Psoas muscle (tissue), 8 donors: ENCODE results near the gene NTN5. TPM values are rescaled to one million over a fixed set of nuclear protein-coding genes. Genes with fewer than 3 reads are reported as not detected.

Source experiments
- ATAC-seq, 4 donors: fragments of 200-7000 bp; cut with Tn5 transposase; one replicate each; pipeline ENCODE4 v1.9.1; 2020; ENCODE audit warnings: moderate library complexity in 3 of 4, mild to moderate bottlenecking in 2 of 4
- DNase-seq, 2 donors: peaks; one replicate each; pipeline ENCODE4 v3.0.0-alpha.2; 2020
- H3K27ac ChIP-seq: fragments of 200-600 bp; one replicate; pipeline ENCODE4 v1.8.0; 2022
- H3K27me3 ChIP-seq, 3 donors: fragments of 200-600 bp in 1 of 3; one replicate each; pipeline versions ENCODE4 v1.6.1 to v1.8.0; 2013 to 2022; ENCODE audit warnings: low read length in 2 of 3, mild to moderate bottlenecking in 2 of 3, moderate library complexity in 1 of 3; ENCODE audit not compliant: insufficient read depth in 3 of 3
- H3K36me3 ChIP-seq, 2 donors: fragments of 200-600 bp in 1 of 2; one replicate each; pipeline versions ENCODE4 v1.6.1 to v1.8.0; 2013 to 2022; ENCODE audit warnings: low read depth in 1 of 2, mild to moderate bottlenecking in 1 of 2, moderate library complexity in 1 of 2; ENCODE audit not compliant: insufficient read depth in 1 of 2
- H3K4me1 ChIP-seq: fragments of 200-600 bp; one replicate; pipeline ENCODE4 v1.8.0; 2022
- H3K4me3 ChIP-seq: fragments of 200-600 bp; one replicate; pipeline ENCODE4 v1.8.0; 2022; ENCODE audit warnings: mild to moderate bottlenecking
- H3K9me3 ChIP-seq: fragments of 200-600 bp; one replicate; pipeline ENCODE4 v1.8.0; 2022
- WGBS, 3 donors: extraction: QIAGEN DNeasy Blood & Tissue Kit; methylation state at CpG; one replicate each; pipeline versions ENCODE4 v1.1.6 to v1.1.7; 2013; 5-methylcytosine and 5-hydroxymethylcytosine counted together
- intact Hi-C, 2 donors: fragments of 100-400 bp; cut with DNase I; formaldehyde crosslinking; loops; one replicate each; pipeline versions ENCODE4 v1.11.0 to v1.14.2; 2022
- polyA plus RNA-seq, 3 donors: library from polyadenylated mRNA; stranded (reverse); fragments of 200-250 nt; gene quantifications; one replicate each; pipeline ENCODE4 v1.2.3, GENCODE V29; 2013
- total RNA-seq, 4 donors: library from RNA; stranded (reverse); fragmentation: NEBNext Ultra II Directional in 2 of 4; extraction: Animal tissue kit (Norgen Biotek cat#: 25700) in 2 of 4; gene quantifications; one replicate each; pipeline versions ENCODE4 v1.2.1 to v1.2.4, GENCODE V29; 2021 to 2023
- TF ChIP-seq, protein P1 (sequence below): fragments of 200-600 bp; IDR thresholded peaks from one replicate; pipeline ENCODE4 v1.8.0; 2022; ENCODE audit warnings: antibody characterized with exemption
- donor health status: healthy with polysubstance abuse.
- donor health status: DM: no; HTN: no; CAD: no; lungs with moderate emphysema.
- donor health status: Bipolar disorder and iron deficiency.
- donor health status: healthy.
- donor health status: DM: yes; HTN: yes; CAD: no.
- donor health status: DM: no; HTN: no; CAD: no.
- donor health status: DM: no; HTN: no; CAD: no.
- donor health status: DM: yes; HTN: yes; CAD: no.

NTN5 gene
- total and polyA plus RNA-seq, 7 donors = 0.04 to 0.21 TPM; not detected in 5

DNA sequence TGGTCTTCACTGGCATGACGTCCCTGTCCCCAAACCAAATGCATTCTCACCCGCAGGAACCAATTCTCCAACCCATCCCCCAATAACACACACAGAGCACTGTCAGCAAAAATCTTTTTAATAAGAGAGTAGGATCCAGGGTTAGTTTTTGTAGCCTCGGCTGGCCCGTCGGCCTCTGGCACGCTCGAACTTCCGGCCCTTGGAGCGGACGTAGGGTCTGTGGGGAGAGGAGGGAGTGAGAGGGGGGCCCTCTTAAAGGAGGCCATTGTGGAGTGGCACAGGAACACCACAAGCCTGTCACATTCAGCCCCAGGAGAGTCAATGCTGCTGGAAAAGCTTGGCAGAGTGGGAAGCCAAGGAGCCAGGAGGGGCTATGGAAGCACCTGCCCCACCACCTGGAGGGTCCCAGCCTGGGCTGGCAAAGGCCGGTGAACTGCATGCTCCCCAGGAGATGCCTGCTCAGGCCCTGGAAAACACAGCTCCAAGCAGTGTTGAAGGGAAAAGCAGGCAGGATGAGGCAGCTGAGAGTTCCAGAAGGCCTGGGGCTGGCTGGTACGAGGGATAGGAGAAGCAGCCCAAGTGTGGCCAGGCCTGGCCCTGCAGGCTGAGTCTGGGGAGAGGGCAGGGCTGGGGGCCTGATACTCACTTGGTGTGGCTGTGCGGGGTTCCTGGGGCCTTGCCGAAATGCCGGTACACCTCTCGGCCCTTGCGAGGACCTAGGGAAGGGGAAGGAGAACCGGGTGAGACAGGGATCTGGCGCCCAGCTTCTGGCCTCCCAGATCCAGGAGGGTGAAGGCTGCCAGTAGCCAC is 57.4 kb downstream of the NTN5 start:
- DNase-seq (no peak), ATAC-seq (no peak)
- H3K4me1 ChIP-seq = peaks cover 37% of the 10 kb centered on the region
- WGBS, 3 donors = 70 to 74% (median 72%) methylated on average over 19 of the region's 19 CpGs
- H3K36me3 ChIP-seq = peaks cover 8 to 32% of the 10 kb centered on the region in 2 donors
- no peaks in the 10 kb centered on the region for H3K27me3 ChIP-seq
- no peak overlapping the region for H3K27ac ChIP-seq
- intact Hi-C loops = no loop called here
- no peaks in the 10 kb centered on the region for H3K9me3 ChIP-seq
- TF ChIP-seq, protein P1, sequence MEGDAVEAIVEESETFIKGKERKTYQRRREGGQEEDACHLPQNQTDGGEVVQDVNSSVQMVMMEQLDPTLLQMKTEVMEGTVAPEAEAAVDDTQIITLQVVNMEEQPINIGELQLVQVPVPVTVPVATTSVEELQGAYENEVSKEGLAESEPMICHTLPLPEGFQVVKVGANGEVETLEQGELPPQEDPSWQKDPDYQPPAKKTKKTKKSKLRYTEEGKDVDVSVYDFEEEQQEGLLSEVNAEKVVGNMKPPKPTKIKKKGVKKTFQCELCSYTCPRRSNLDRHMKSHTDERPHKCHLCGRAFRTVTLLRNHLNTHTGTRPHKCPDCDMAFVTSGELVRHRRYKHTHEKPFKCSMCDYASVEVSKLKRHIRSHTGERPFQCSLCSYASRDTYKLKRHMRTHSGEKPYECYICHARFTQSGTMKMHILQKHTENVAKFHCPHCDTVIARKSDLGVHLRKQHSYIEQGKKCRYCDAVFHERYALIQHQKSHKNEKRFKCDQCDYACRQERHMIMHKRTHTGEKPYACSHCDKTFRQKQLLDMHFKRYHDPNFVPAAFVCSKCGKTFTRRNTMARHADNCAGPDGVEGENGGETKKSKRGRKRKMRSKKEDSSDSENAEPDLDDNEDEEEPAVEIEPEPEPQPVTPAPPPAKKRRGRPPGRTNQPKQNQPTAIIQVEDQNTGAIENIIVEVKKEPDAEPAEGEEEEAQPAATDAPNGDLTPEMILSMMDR = no peak
- H3K4me3 ChIP-seq = no peak overlapping the region

DNA sequence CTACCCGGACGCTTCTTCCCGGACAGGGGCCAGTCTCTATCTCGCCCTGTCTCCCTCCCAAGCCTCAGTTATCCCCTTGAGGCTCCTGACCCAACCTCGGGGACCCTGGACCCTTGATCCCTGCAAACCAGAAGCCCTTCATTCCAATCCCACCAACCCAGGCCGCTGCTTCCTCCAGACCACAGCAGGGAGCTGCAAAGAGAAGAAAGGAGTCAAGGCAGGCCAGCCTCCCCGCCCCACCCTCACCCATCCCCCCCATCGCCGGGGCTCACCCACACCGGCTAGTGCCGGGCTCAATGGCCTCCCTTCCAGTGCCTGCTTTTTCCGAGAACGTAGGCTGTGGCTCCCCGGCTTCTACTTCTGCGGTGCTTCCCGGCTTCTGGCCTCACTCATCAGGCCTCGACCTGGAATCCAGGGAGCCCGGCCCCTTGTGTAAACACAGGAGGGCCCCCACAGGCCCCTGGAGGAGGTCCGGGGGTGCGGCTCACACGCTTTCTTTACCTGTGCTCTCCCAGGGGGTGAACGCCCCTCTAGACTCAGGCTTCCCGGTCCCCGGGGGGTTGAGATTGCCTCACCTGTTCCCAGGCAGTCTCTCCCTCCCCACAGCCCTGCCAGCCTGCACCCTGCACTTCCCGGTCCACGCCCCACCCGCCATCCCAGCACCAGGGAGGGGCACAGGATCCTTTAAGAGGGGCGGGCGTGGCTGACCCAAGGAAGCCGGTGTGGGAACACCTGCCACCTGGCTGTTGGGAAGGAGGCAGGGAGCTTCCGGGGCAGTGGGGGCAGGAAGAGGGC is 58.2 kb downstream of the NTN5 start, which contains the start of gene FAM83E:
TSS of gene FAM83E (minus strand) at position 641 of the 795 bp plus-strand sequence. CDS start 1,704 bp downstream, outside the sequence.
- Histone ChIP-seq H3K9me3 (no peaks in the 10 kb centered on the region), H3K4me3 (no peak within 1 kb of the TSS), H3K27ac (peak within 1 kb of the TSS; percentile 85), H3K4me1 (peaks cover 33% of the 10 kb centered on the region), H3K27me3 (no peaks in the 10 kb centered on the region), H3K36me3 (peaks cover 8 to 32% of the 10 kb centered on the region in 2 donors)
- 48 to 60% (median 54%) methylated on average over 28 to 31 of the region's 31 CpGs for WGBS, 3 donors
- intact Hi-C loops = no loop called here
- ATAC-seq (no peak), DNase-seq (peak in 1 of 2 donors; percentile 54)
- TF ChIP-seq, protein P1 = no peak

DNA sequence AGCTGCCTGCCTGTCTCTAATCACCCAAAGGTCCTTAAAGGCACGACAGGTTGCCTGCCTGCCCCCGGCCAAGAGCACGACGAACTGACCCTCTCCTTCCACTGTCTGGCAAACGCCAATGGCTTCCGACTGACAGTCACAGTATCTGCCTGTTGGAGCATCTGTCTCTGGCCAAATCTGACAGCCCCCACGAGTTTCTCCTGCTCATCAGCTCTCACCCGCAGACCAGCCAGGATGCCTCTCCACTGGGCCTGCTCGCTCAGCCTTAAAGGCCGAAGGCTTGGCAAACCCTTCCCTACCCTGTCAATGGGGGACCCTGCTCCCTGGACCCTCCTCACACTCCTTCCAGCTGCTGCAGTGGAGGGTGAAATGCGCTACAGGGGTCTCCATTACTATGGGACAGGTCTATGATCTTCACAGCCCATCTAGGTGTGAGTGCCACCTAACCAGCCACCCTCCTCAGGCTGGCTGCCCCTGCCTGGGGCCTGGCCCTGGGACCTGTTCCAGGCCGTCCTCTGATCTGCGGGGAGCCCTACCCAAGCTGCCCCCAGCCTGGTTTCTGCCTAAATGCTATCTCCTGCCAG is 58.9 kb downstream of the NTN5 start:
- H3K27ac ChIP-seq = peak overlapping the region; percentile 85
- peak; percentile 0 to 2 (median 2) for ATAC-seq
- intact Hi-C loops = no loop called here

More for the DNA sequence above, 58.9 kb downstream of the NTN5 start:
- no peak for DNase-seq
- H3K4me1 ChIP-seq = peaks cover 33% of the 10 kb centered on the region
- H3K9me3 ChIP-seq = no peaks in the 10 kb centered on the region
- peaks cover 8 to 32% of the 10 kb centered on the region in 2 donors for H3K36me3 ChIP-seq
- no peak overlapping the region for H3K4me3 ChIP-seq
- TF ChIP-seq, protein P1 = no peak
- WGBS, 3 donors = 35 to 46% (median 37%) methylated on average over 13 of the region's 13 CpGs
- H3K27me3 ChIP-seq = no peaks in the 10 kb centered on the region
